GM19463 (cell line): Measurements from ENCODE around the gene ARL11.
"Not testable (repeated sequence)": the region's sequence is repeated elsewhere in the genome, so short reads cannot be mapped to it uniquely, and the experiment has no call there.

Experiments used
- ATAC-seq: cut with Tn5 transposase; IDR thresholded peaks from one replicate; pipeline ENCODE4 v1.9.1; 2021; ENCODE audit warnings: mild to moderate bottlenecking, moderate library complexity; ENCODE audit not compliant: unreplicated experiment

Gene ARL11

GRCh38 chr13:49612042-49612441 is 16.3 kb upstream of the ARL11 start:
- not testable (repeated sequence) for ATAC-seq

DNA sequence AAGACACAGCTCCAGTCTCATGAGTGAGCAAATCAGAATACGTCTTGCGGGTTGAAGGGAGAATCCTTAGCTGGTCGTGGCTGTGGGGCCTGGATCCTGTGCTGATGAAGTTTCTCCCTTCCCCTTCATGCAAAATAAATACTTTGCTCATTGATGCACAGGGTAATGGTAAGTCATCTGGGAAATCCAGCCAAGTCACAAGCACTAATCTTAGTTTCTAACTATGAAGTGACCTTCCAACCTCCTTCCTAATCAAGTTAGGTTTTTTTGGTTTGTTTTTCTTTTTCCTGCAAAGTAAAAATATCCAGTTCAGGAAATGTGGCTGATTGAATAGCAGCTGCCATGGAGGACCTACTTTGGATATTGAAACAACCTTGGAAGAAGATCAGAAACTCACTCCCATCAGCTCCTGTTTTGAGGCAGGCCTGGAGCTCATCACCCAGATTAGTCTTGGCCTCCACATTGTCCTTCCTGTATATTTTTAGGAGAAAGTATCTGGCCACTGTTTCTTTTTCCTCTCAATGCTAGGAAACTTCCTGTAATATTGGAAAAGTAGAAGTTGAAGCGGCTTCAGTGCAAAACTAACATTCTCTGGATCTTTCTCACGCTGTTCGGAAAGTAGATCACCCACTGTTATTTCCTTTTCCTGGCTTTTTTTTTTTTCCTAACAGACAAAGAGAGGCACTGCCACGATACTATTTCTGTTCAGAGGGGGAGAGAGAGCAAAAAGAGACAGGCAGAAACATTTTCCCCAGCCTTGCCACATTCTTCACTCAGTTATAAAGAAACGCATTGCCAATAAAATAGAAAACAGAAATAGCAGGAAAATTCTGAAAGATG is 12.3 kb upstream of the ARL11 start:
- ATAC-seq, result no peak

DNA sequence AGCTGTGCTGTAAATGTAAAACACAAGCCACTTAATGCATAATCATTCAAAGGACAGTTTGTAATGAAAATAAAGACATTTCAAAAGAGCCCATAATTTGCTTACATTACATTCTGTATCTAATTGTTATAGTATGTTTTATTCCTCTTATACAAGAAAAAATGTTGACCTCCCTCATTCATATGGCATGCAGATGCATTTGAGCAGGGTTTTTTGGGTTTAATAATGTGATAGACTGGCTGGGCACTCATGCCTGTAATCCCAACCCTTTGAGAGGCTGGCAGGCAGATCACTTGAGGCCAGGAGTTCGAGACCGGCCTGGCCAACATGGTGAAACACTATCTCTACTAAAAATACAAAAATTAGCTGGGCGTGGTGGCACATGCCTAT is 11.6 kb upstream of the ARL11 start:
- no peak for ATAC-seq

DNA sequence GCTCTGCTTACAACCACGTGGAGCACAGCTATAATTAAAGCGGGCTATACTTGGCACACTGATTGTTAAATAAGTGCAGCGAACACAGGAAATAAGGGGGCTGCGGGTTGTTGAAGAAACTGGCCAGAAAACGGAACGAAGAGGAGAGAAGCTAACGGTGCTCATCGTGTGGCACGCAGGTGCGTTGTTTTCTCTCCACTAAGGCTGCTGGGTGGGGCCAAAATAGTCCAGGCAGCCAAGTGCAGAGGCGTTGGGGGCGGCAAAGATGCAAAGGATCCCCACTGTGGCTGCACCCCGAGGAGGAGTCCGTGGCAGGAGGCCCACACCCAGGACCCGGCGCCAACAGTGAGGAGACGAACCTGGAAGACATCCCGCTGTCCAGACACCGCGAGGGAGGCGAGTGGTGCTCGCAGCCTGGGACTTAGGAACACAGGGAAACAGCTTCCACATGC is 8.1 kb upstream of the ARL11 start:
- ATAC-seq, result peak; percentile 54

DNA sequence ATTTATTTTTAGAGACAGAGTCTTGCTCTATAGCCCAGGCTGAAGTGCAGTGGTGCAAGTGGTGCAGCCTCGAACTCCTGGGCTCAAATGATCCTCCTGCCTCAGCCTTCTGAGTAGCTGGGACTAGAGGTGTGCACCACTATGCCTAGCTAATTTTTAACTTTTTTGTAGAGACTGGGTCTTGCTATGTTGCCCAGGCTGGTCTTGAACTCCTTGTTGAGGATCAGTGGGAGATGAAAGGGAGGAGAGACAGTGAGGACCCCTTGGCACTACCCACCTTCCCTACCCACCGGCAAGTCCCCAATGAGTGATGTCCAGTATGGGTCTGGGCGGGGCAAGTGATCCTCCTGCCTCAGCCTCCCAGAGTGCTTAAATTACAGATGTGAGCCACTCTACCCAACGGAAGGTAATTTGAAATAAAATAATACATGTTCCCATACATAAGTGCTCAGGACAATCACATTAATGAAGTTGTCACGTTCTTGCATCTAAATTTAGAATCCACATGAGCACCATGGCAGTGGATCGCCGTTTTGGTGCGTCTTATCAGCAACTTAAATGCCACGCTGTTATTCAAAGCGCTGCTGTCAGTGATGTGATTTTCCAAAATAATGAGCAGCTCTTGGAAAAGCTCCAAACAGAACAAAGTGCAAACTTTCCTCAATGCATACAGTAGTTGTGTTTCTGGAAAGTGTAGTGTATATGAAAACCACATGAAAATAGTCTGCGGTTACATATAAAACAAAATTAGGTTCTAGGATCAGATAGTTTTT is 5.9 kb upstream of the ARL11 start:
- ATAC-seq, result no peak

- no peak for ATAC-seq
Observed at GRCh38 chr13:49624229-49624628, 4.1 kb upstream of the ARL11 start.

DNA sequence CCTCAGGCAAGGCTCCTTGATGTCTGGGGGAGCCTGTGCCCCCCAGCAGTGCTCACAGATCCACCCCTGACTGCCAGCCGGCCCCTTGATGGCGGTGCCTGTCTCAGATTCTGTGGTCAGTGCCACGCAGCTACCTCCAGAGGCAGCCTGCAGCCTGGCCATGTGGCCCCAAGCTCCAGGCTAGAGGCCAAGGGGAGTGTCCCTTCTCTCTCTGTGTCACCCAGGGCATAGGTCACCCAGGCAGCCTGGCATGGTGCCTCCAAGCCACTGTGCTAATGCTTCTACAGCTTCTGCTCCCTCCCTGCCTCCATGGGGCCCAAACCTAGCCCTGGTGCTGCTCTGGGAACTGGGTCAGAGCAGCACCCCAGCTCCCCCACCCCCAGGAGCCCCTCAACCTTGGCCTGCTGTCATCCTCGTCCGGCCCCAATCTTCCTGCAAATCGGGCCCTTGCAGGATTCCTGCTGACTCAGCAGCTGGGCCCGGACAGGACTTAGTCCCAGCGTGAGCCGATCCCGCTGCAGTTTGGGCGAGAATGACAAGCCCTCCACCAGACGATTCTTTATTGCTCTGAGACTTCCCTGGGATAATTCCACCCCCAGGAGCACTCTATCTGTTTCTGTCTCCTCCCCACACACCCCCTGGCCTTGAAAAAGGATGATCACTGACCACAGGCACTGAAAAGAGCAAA is 2.8 kb upstream of the ARL11 start:
- ATAC-seq, result no peak

DNA sequence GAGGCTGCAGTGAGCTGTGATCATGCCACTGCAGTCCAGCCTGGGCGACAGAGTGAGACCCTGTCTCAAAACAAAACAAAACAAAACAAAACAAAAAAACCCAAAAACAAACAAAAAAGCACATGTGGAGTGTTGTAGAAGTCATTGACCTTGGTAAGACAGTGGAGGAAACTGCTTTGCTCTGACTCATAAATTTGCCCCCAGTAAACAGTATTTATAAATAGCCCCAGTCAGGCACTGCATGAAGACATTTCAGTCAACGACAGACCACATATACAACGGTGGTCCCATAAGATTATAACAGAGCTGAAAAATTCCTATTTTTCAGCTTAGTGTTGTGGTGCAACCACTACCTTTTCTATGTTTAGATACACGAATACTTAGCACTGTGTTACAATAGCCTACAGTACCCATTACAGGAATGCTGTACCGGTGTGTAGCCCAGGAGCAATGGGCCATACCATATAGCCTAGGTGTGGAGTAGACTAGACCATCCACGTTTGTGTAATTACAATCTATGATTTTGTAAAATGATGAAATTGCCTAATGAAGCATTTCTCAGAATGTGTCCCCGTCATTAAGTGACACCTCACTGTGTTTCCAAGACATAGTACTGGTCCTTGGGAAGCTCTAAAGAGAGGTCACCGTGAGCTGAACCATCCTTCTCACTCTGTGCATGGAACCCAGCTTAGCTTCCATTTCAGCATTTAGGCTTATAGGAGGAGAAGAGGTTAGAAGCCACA is 1.1 kb downstream of the ARL11 start:
- ATAC-seq, result no peak

- no peak for ATAC-seq
Observed at GRCh38 chr13:49629947-49630346, 1.6 kb downstream of the ARL11 start.

- no peak for ATAC-seq
Observed at GRCh38 chr13:49630580-49630979, 2.3 kb downstream of the ARL11 start.

GRCh38 chr13:49632156-49632555 is 3.8 kb downstream of the ARL11 start:
- ATAC-seq, result no peak

DNA sequence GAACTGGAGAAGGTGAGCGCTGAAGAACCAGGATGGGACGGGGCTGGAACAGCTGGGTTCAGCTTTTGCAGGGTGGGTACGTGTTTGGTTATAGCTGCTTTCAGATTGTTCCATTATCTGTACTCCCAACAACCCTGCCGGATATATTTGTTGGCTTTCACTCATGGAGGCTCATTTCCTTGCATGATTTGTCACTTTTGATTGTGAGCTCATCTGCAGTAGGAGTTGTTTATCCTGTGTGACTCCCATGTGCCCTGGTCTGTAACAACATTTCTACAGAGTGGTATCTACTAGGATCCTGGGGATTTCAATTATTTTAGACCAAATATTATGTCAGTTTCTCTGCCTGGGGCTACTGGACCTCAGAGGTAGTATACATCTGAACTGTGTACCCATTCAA is 5.4 kb downstream of the ARL11 start:
- ATAC-seq, result no peak

DNA sequence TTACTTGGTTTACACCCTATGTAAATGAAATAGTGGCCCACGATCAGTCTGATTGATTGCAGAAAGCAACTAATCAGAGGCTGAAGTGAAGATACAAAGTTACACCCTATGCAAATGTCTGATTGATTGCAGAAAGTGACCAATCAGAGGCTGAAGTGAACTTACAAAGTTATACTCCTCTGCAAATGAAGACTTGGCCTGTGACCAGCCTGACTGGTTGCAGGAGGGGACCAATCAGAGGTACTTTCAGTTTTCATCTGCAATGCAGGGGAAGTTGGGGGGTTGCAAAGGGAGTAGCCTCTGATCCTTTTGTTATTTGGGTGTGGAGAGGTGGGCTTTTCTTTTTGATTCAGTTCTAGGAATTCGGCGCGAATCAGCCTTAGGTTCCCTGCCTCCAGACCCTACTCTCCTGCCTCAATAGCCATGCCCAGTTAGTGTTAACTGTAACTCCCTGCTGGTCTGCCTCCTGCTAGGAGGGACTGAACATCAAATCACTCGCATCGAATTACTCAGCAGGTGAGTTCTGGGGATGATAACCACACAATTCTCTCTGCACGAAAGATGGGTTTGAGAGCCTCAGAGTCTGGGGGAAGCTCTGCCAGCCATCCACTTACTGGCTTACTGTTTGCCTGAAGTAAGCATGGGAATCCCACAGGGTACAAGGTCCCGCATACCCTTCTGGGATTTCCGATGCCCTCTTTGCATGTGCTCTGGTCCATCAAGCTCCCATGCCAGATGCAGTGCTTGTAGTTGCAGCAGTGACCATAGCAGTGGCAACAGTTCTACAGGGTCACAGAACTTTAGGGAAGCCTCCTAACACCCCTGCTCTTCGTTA is 7.5 kb downstream of the ARL11 start:
- peak; percentile 69 for ATAC-seq

DNA sequence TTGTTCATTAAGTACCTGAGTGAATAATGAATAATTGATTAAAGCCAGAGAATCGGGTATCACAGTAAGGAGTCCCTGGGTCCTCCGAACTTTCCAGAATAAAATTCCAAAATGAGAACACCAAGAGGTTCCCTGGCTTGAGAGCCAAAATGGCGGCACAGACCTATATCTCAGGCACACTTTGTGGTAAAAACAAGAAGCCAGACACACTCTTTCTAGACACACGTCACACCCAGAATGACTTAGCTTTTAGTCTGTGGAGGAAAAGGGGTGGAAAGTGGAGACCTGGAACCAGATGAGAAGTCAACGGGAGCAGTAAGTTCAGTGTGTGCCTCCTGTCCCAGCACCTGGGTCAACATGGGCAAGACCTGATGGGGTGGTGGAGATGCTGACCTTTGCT is 8.4 kb downstream of the ARL11 start:
- no peak for ATAC-seq

- ATAC-seq, result no peak
Observed at GRCh38 chr13:49638030-49638743, 9.9 kb downstream of the ARL11 start.

DNA sequence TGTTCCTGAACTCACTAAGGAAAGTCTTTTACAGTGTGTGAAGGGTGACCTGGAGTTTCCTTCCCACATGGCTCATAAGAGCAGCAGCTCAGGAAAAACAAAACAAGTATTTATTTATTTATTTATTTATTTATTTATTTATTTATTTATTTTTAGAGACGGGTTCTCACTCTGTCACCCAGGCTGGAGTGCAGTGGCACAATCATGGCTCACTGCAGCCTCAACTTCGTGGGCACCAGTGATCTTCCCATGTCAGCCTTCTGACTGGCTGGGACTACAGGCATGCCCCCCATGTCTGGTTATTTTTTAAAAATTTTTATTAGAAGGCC is 10.4 kb downstream of the ARL11 start:
- no peak for ATAC-seq

DNA sequence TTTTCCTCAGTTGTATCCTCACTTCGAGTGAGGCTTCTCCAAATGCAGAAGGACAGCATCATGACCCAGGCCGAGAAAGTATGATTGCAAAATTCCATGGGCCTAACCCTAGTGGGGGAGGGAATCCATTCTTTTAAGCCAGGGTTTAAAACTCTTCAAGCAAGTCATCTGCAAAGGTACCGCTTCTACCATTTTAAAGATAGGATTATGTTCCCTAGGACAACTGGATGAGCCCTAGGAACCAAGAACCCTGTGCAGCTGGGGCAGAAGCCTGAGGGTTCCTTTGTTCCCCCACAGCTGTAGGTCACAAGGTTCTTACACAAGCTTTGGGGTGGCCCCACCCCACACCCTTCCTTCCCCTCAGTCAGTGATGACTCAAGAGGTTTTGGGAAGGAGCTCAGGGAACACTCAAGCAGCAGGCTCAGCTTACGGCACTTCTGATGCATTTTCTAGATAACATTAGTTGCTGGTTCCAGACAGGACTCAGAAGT is 13.5 kb downstream of the ARL11 start:
- no peak for ATAC-seq

DNA sequence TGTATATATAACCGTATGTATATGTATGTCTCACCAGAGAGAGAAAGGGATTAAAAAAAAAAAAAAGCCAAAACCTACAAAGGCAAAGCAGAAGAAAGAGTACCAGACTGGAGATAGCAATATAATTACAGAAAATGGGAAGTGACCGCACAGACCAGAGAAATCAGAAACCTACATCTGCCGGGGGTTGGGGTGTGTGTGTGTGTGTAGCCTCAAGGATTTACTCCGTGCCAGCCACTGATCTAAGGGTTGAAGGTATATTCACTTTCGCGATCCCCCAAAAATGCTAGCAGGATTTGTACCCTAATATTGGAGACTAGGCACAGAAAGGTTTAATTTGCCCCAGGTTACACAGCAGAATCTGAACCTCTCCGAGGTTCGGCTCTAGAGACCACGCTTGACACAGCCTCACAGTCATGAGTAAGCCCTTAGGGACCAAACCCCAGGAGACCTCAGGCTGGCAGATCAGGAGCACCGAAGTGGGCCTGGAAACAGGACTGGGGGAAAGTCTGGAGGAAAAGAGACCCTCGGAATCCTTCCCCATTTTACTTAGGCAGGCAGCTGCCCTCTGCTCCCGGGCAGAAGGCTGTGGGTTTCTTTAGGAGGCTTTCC is 14.8 kb downstream of the ARL11 start:
- ATAC-seq, result peak; percentile 60

DNA sequence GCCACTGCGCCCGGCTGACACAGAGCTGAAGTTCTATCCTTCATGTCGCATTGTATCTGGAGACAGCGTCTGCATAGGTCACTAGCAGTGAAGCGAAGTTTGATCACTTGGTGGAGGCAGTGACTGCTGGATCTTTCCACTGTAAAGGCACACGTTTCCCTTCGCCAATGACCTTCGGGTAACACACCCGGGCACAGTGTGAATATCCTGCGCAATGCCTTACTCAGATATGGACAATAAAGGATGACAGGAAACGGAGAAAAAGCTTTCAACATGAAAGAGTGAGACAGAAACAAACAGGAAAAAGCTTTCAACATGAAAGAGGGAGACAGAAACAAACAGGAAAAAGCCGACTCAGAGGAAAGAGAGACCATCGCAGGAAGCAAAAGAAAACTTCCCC is 17.1 kb downstream of the ARL11 start:
- ATAC-seq, result no peak
